ENCODE measurements around the gene CDC27.

- TF ChIP-seq, protein P1, sequence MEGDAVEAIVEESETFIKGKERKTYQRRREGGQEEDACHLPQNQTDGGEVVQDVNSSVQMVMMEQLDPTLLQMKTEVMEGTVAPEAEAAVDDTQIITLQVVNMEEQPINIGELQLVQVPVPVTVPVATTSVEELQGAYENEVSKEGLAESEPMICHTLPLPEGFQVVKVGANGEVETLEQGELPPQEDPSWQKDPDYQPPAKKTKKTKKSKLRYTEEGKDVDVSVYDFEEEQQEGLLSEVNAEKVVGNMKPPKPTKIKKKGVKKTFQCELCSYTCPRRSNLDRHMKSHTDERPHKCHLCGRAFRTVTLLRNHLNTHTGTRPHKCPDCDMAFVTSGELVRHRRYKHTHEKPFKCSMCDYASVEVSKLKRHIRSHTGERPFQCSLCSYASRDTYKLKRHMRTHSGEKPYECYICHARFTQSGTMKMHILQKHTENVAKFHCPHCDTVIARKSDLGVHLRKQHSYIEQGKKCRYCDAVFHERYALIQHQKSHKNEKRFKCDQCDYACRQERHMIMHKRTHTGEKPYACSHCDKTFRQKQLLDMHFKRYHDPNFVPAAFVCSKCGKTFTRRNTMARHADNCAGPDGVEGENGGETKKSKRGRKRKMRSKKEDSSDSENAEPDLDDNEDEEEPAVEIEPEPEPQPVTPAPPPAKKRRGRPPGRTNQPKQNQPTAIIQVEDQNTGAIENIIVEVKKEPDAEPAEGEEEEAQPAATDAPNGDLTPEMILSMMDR (conservative IDR thresholded peaks at IDR 0.05; ENCODE audit: low read depth, low read length) = no peak
- TF ChIP-seq POLR2A (IDR thresholded peaks at IDR 0.05; ENCODE audit: low read depth, low read length) = no peak
- TF ChIP-seq MAZ (IDR thresholded peaks at IDR 0.05; ENCODE audit: borderline replicate concordance, low read depth, low read length) = no peak
- no peak for TF ChIP-seq ELK1 (IDR thresholded peaks at IDR 0.05; ENCODE audit: borderline replicate concordance, low read depth, low read length)
- no peak for TF ChIP-seq SMC3 (IDR thresholded peaks at IDR 0.05; ENCODE audit: low read depth, low read length)
Measured at GRCh38 chr17:47192554-47192953, 3.5 kb upstream of the CDC27 start.
